Stimulated activated CD8-positive, alpha-beta memory T cell treated with anti-CD3 and anti-CD28 coated beads, Interleukin-7, amount 100 ng/mL, for 4 hours (primary cell): ENCODE data around the gene SESN1.

ENCODE experiments used
- DNase-seq, 2 donors: peaks; one replicate each; pipeline ENCODE4 v3.0.0-alpha.2; 2020; ENCODE audit warnings: low read depth in 2 of 2

Gene SESN1

DNA sequence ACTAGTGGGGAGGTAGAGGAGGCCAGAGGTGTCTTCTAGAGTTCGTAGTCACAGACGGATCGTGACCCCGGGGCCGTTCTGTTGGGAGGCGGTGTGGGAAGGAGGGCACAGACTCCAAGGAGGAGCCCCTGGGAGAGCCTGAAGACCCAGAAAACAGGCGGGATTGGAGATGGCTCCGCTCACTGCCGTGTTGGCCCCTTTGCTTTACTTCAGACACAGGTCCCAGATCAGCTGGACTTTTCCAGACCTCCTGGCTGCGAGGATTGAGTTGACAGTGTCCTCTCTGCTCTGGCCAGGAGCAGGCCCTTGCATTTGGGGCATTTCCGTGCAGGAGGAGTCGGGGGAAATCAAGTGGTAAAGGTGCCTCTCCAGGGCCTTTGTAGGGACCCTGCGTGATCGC lies 133.6 kb downstream of the SESN1 start:
- DNase-seq, result no peak

DNA sequence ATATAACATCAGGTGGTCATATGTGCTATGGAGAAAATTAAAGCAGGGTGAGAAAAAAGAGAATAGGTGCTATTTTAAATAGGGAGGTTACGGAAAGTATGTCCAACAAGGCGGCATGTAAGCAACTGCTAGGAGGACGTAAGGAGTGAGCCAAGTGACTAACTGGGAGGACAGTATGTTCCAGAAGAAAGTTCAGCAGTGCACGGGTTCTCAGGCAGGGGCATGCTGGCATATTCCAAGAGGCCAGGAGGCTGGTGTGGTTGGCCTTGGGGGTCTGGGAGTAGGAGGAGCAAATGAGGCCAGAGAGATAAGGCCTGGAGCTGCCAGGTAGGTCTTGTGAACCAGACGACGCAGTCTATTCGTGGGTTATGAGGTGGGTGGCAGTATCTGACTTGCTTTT lies 134.0 kb downstream of the SESN1 start:
- no peak for DNase-seq

DNA sequence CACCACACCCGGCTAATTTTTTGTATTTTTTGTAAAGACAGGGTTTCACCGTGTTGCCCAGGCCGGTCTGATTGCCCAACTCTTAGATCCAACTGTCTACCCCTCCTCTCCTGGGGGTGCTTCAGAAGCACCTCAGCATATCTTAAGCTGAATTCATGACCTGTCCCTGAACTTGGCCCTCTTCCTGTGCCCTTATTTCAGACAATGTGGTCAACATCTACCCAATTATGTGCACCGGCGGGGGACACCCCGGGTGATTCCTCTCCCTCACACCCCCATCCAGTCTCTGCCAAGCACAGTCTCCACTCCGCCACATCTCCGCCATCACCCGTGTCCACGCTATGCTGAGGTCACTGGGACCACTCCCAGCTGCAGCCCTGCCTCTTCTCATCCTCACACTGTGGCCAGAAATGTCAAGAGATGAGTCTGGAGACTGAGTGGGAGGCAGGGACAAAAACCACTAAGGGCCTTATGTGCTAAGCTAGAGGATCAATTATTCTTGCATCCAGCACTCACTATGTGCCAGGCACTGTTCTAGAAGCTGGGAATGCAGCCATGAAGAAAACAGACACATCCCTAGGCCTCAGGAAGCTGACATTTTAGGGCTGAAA lies 134.6 kb downstream of the SESN1 start:
- no peak for DNase-seq

DNA sequence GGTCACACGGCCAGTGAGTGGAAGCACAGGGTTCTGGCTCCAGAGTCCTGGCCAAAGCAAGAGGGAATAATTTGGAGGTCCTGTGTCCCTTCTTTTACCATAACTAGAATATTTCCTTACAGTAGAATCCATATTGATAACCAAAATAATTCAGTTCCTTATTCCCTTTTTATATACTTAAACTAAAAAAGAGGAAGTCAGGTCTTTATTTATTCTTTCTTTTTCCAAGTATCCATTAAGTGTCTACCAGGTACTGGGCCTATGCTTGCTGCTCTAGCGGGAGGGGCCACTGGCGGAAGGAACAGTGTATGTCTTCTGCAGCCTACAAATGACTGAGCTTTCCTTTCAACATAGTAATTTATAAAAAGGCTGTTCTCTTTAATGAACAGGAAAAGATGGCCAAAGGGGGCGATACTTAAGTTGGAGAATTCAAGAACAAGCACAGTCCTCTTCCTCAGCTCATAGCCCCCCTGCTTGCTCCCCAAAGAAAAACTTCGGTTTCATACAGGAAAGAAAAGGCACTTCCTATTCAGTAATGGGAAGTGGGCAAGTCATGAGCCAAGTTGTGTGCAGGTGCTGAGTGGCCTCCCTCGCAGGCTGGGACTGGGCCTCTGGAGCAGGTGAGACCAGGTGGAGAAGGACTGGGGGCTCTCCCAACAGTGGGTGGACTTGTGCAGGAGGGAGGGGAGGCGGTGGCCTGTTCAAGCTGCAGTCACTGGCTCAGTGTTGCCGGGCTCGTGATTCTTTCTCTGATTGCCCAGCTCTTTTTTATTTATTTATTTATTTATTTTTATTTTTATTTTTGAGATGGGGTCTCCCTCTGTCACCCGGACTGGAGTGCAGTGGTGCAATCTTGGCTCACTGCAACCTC lies 135.5 kb downstream of the SESN1 start:
- DNase-seq, result no peak

DNA sequence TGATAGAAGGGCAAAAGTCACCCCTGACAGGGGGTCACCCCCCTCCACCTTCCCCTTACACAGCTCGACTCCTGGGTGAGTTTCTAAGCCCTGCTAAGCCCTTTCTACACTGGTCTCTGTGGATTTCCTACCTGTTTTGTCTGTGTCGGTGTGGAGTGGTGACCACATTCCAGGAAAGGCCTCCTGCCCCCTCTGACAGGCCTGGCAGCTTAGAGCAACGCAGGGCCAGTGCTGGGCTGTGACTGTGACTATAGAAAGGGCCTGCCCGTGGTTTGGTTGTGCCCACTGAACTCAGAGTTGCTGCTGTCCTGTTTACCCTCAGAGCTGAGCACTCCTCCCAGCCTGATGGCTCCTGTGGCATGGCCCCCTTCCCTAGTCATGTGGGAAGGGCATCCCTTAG lies 137.4 kb downstream of the SESN1 start:
- DNase-seq, result no peak

DNA sequence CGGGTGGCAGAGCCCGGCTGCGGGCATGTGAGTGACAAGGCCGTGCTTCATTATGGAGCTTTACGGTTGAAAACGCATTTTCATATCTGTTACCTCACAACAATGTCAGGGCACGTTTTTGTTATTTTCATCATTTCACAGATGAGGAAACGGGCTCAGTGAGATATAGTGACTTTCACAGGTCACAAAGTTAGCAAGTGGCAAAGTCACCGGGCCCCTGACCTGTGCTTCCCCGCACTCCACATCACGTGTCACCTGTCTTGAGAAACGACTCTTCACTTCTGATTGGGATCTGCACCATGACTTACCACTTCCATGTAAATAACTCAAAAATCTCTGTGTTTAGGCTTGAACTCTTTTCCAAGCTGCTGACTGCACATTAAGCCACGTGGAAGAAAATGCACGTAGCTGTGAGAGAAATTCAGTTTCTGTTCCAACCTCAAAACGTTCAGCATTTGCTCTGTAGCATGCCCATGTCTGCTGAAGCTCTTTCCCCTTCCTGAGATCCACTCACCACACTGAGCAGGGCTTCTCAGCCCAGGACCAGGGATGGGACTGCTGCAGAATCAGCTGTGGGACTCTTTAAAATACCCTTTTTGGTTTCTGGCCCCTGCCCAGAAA lies 139.2 kb downstream of the SESN1 start:
- no peak for DNase-seq

DNA sequence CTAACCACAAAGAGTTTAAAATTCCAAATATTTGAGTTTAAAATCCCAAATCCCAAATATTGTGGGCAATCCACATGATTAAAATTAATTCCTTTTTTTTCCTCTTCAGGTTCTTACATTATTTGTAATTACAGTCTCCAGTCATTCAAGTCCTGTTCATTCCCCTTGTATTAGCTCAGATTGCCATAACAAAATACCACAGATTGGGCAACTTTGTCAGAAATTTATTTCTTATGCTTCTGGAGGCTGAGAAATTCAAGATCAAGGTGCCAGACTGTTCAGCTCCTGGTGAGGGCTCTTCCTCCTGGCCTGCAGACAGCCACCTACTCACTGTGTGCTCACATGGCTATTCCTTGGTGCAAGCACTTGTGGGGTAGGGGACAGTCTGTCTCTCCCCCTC lies 141.0 kb downstream of the SESN1 start:
- no peak for DNase-seq

DNA sequence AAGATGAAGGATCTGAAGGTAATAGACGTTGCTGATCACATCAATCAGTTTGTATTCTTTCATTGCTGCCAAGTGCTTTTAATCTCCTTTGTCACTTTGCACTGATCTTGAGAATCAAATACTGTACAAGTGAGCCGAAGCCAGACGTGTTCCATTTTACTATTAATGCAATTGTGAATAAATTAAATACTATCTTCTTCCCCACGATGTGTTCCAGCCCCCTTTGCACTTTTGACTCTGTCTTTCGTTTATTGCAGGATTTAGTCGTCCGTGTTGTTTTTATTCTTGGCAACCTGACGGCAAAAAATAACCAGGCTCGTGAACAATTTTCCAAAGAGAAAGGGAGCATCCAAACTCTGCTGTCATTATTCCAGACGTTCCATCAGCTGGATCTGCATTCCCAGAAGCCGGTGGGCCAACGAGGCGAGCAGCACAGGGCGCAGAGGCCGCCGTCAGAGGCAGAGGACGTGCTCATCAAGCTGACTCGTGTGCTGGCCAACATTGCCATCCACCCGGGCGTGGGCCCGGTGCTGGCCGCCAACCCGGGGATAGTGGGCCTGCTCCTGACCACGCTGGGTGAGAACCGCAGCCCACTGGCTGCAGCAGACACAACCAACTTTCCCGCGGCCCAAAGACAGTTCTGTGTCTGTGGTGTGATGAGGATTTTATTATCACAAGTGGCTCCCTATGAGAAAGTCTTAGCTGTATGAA lies 141.7 kb downstream of the SESN1 start:
- no peak for DNase-seq

DNA sequence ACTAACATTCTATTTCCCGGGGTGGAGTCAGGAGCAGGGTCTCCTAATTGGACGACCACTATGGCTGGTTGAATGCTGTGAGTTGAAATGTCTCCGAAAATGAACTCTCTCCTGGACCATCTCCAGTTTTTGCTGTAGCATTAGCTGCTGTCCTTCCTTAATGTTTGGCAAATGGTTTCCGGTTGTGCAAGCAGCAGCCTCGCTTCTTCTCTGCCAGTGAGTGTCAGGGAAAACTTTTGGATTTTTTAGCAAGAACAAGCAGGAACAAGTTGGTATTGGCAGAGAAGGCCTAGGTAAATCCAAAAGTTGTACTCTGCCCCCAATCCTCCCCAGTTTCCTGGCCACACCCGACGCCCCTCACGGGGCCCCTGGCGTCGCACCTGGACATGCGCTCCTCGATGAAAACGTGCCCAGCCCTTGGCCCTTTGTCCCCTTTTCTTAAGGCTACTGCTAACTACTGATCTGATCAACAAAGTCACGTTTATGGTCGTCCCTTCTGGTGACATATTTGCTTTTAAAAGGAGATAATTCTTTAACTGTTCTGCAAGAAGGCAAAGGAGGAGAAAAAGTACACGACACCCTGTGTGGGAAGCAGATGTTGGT lies 143.2 kb downstream of the SESN1 start:
- DNase-seq, result no peak

DNA sequence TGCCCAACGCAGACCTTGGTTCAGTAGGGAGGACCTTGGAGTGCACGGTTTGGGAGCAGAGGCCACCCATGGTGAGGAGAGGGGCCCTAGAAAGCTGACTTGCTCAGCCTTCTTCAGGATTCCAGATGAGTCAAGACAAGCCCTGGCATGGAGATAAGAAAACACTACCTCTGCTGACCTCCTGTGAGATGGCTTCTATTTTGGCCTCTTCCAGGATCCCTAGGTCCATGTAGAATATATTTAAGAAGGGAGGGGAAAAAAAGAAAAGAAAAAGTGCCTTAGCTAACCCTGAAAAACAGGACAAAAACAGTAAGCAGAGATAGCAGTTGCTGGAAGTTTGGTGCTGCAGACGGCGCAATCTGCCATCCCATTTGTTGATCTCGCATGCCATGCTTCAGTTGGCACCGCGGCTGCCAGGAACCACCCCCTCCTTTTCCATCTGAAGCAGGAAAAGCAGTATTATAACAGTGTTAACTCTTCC lies 146.4 kb downstream of the SESN1 start:
- no peak for DNase-seq

DNA sequence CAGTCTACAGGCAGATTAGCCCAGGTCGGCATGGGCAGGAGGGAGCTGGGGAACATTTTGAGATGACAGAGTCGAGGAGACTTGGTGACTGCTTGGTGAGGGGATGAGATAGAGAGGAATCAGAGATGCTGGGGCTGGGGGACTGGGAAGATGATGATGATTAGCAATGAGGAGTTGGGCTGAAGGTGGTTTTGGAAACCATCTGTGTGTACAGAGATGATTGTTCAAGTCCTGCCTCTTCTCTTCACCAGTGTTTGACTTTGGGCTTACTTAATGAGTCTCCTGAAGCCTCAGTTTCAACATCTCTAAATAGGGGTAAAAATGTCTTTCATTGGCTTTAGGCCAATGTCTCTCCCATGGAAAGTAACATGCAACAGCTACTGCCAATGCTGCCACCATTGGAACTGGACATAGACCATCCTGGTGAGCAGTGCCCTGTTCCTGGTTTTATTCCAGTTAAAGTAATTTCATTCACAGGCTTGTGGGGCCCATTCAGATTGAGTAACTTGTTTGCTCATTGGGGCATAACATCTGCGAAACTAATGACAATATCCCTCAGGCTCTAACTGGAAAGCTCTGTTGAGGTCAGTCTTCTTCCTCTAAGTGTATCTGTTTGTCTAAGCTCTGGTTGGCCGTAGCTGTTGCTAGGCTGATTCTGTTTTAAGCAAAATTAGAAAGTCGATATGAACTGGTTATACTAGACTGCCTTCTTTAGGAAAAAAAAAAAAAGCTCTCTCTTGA lies 147.4 kb downstream of the SESN1 start:
- no peak for DNase-seq

DNA sequence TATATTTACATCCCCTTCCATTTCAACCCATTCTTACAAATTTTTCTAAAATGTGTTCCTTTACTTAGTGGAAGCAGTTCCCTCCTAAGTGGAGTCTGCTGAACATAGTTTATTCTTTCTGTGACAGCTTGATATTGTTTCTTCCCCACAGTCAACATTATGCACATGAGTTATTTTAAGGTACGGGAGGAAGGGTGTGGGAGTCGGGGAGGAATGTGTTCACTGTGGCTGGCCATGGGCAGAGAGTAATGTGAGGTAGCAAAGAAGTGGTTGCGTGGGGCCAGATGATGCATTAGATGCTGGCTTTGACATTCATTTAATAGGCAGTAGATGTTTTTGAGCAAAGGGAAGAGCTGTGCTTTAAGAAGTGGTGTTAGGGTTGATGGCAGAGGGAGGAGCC lies 148.0 kb downstream of the SESN1 start:
- no peak for DNase-seq

DNA sequence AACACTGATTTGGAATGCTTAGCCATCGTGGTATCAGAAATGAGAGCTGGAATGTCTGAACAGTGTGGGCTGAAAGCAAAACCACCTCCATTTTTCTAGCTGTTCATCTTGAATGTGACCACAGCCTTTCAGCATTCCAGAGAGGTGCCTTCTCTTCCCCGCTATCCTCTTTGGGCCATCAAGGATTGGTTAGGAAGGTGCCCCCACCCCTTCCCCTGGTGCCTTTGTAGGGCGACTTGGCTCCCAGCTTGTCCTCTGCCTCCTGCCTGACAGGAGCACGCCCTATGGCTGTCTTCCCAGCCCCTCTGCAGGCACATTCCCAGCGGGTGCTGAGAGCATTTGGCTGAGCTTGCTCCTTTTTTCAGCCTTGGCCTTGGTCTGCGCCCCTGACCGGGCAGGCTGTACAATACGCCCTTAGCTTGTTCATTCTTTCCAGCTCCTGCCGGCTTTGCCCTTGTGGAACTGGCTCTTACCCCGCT lies 148.9 kb downstream of the SESN1 start:
- DNase-seq, result no peak

DNA sequence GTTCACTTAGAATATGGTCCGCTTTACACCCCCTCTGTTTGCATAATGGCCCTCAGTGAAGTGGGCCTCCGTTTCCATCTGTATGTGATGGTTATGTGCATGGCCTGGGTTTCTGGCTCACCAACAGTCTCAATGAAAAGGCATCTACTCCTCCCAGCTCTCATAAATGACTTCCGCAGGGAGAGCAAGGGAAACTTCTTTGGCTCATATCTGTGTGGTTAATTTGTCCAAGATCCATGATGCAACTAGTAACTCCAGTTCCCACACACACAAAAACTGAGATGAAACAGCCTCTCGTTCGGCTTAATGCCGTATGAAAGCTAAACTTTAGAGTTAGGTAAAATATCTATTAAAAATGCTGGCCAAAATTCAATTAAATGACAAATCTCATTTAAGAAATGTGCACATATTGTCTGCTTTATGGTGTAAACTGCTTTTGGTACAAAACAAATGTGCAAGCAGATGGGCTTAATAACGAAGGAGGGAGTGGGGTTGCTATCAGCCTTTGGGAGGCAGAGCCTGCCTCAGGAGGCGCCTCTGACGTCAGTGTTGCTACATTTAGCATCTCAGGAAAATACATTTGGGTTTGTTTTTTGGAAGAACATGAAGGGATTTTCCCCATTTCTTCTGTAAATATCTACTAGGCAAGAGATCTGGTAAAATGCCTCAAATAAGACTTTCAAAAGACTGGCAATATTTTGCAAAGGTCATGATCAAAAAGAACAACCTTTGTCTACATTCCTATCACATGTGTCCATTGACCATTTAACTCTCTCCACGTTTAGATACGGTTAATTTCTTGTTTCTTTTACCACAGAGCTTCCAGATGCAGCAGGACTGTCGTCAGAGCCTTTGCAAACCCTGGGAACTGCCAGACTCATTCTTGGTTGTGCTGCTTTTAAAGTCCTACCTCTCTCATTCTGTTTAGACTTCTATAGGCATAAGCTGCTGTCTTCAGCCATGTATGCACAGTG lies 149.7 kb downstream of the SESN1 start:
- no peak for DNase-seq

DNA sequence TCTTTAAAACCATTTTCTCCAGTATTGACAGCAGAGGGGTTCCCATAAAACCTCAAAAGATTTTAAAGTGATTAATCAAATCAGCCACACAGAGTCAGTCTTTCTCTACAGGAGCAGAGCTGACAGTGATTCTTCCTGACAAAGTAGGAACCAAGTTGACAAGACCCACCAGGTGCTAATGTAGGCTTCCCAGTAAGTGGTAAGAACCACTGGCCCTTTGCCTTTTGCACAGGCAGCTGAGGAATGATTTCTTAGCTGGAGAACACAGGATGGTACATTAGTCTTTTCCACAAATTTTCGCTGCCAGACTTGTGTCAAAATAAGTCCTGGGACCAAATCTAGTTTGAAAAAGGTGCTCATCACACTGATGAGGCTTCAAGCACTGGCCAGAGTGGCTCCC lies 150.6 kb downstream of the SESN1 start:
- DNase-seq, result no peak

DNA sequence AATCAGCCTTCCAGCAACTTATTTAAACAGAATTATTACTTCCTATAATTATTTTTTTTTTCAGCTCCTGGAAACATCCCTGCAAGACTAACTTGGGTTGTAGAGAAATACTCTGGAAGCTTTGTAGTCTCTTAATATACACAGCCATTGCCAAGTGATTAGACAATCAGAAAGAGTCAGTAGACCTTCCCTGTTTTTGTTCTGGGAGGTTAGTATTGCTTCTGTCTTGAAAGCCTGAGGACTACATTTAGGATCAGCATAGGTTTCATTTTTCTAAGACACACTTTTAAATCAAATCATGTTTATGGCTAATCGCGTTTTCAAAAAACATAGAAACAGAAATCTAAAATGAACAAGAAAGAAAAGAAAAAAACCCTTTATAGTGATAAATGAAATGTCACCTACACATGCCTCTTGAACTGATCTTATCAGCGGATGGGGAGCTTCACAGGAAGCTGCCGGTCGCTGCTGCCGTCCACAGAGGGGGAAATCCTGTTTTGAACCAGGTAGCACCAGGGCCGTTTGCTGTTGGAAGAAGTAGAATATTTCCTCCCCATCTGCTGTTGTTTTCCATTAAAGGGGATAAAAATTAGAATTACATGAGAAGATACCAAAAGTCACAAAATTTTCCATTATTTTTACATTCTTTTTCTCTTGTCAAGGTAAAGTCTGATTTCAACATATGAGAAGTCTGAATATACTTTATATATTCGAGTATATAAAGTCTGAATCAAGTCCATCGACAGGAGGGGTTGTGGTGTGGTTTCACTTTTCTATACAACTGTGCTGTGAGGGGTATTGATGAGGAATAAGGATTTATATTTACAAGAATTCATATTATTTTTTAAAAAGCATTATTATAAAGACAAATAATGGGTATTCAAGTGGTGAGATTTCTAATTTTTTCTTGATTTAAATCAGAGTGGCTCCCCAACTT lies 151.8 kb downstream of the SESN1 start:
- DNase-seq, result peak; percentile 43 to 46

DNA sequence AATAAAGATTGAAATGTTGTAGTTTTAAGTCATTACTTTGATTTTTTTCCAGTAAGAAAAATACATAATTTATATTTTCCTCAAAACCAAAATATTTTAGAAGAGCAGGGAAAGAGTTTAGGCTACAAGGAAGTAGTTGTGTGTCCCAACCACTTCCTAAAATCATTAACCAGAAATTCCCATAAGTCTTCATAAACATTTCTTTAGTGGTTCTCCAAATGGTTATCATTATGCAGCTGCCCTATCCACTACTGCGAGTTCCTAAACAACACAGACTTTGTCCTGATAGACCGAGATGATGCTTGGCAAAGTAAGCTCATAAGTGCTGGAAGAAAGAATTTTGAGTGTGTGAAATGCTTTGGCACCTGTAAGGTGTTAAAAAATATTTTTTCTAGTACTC lies 152.8 kb downstream of the SESN1 start:
- no peak for DNase-seq

DNA sequence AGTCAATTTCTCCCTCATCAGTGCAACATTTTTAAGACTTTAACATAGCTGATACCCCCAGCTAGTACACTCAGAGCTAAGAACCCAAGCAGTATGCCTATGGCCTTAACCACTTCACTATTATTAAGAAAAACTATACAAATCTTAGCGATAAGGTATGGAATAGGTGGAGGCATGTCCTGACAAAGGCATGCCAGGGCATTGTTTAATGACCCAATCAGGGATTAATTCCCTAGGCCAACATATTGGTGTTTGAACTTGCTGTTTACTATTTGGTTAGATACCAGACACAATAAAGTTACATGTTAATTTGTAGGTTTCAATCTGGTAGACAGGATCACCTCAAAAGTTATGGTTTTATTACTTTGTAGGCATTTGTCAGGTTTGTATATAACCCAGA lies 153.4 kb downstream of the SESN1 start:
- DNase-seq, result no peak

DNA sequence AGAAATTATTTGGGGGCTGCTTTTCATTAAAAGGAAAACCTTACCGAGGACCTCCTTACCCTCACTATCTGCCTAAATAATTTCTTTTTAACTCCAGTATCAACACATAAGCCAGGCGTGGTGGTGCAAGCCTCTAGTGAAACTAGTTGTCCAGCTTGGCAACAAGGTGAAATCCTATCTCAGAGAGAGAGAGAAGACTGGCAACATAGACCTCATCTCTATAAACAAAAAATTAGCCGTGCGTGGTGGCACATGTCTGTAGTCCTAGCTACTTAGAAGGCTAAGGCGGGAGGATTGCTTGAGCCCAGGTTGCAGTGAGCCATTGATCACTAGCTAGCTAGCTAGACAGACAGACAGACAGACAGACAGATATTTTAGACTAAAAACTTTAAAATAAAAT lies 153.9 kb downstream of the SESN1 start:
- no peak for DNase-seq
